HG02981 (cell line): Measurements from ENCODE around the gene GJA5.

Experiments
- ATAC-seq: cut with Tn5 transposase; IDR thresholded peaks from one replicate; pipeline ENCODE4 v1.9.1; 2021; ENCODE audit warnings: mild to moderate bottlenecking, moderate library complexity; ENCODE audit not compliant: unreplicated experiment

Gene GJA5

GRCh38 chr1:147760481-147761260 is at the start of gene GJA5:
TSS of gene GJA5 (minus strand) at chr1:147760602. CDS start at chr1:147759238, 1,364 bp downstream.
- no peak for ATAC-seq

- ATAC-seq, result no peak
Observed at GRCh38 chr1:147809236-147809635, 48.8 kb upstream of the GJA5 start.

- ATAC-seq, result no peak
Observed at GRCh38 chr1:147808025-147808424, 47.6 kb upstream of the GJA5 start.

- no peak for ATAC-seq
Observed at GRCh38 chr1:147807405-147807804, 47.0 kb upstream of the GJA5 start.

GRCh38 chr1:147804942-147805723 is 44.7 kb upstream of the GJA5 start:
- ATAC-seq, result no peak

GRCh38 chr1:147800804-147801203 is 40.4 kb upstream of the GJA5 start:
- ATAC-seq, result no peak

GRCh38 chr1:147798731-147799130 is 38.3 kb upstream of the GJA5 start:
- no peak for ATAC-seq

GRCh38 chr1:147794570-147794969 is 34.2 kb upstream of the GJA5 start:
- ATAC-seq, result no peak

- ATAC-seq, result no peak
Observed at GRCh38 chr1:147791876-147792275, 31.5 kb upstream of the GJA5 start.

GRCh38 chr1:147787765-147788164 is 27.4 kb upstream of the GJA5 start:
- ATAC-seq, result no peak

- ATAC-seq, result no peak
Observed at GRCh38 chr1:147786536-147786935, 26.1 kb upstream of the GJA5 start.

- no peak for ATAC-seq
Observed at GRCh38 chr1:147785794-147786506, 25.5 kb upstream of the GJA5 start.

GRCh38 chr1:147784941-147785340 is 24.5 kb upstream of the GJA5 start:
- ATAC-seq, result no peak

- no peak for ATAC-seq
Observed at GRCh38 chr1:147781056-147781471, 20.7 kb upstream of the GJA5 start.

GRCh38 chr1:147777694-147778093 is 17.3 kb upstream of the GJA5 start:
- no peak for ATAC-seq

- ATAC-seq, result no peak
Observed at GRCh38 chr1:147773215-147773715, 12.9 kb upstream of the GJA5 start.

GRCh38 chr1:147772570-147772969 is 12.2 kb upstream of the GJA5 start:
- no peak for ATAC-seq

- no peak for ATAC-seq
Observed at GRCh38 chr1:147771226-147772125, 11.1 kb upstream of the GJA5 start.

- ATAC-seq, result no peak
Observed at GRCh38 chr1:147769106-147769505, 8.7 kb upstream of the GJA5 start.

- no peak for ATAC-seq
Observed at GRCh38 chr1:147768582-147768981, 8.2 kb upstream of the GJA5 start.
